WTC11 (cell line): ENCODE measurements around the gene STRAP.

Source experiments
- AFF4 ChIP-seq: sonication (generic); formaldehyde crosslinking; IDR thresholded peaks from 2 replicates; pipeline ENCODE4 v1.8.1; 2023; ENCODE audit warnings: mild to moderate bottlenecking, missing genetic modification reagents, borderline replicate concordance
- CTCF ChIP-seq: fragments of 200-600 bp; IDR thresholded peaks from 2 replicates; pipeline ENCODE4 v1.8.0; 2022; ENCODE audit warnings: antibody characterized with exemption
- FOXK1 ChIP-seq: sonication (generic); formaldehyde crosslinking; IDR thresholded peaks from 2 replicates; pipeline ENCODE4 v1.8.0; 2022; ENCODE audit warnings: mild to moderate bottlenecking, moderate library complexity, missing genetic modification reagents
- NR1H2 ChIP-seq: sonication (generic); formaldehyde crosslinking; IDR thresholded peaks from 2 replicates; pipeline ENCODE4 v1.9.0; 2021; ENCODE audit warnings: mild to moderate bottlenecking, moderate library complexity, missing genetic modification reagents
- NR2C2 ChIP-seq: sonication (generic); formaldehyde crosslinking; IDR thresholded peaks from 2 replicates; pipeline ENCODE4 v1.8.0; 2022; ENCODE audit warnings: mild to moderate bottlenecking, missing genetic modification reagents
- SP1 ChIP-seq: sonication (generic); formaldehyde crosslinking; conservative IDR thresholded peaks from 2 replicates; pipeline ENCODE4 v1.8.1; 2022; ENCODE audit warnings: missing genetic modification reagents
- ZMAT4 ChIP-seq: fragments of 250-450 bp; sonication (Bioruptor Pico); IDR thresholded peaks from 2 replicates; pipeline ENCODE4 v1.9.0; 2021; ENCODE audit warnings: mild to moderate bottlenecking
- ZNF232 ChIP-seq: sonication (generic); formaldehyde crosslinking; IDR thresholded peaks from 2 replicates; pipeline ENCODE4 v1.8.0; 2022; ENCODE audit warnings: mild to moderate bottlenecking, missing genetic modification reagents

- TF ChIP-seq FOXK1 (CRISPR knock-in tag) (no peak), AFF4 (no peak), NR1H2 (no peak), CTCF (no peak), SP1 (no peak), NR2C2 (no peak), ZNF232 (CRISPR knock-in tag) (no peak), ZMAT4 (CRISPR knock-in tag) (no peak)
Observed at GRCh38 chr12:15880721-15881120, 1.5 kb upstream of the STRAP start.
